Fibroblast of lung (primary cell): ENCODE measurements around the gene HAPLN3. TPM values are rescaled to one million over a fixed set of nuclear protein-coding genes. Genes with fewer than 3 reads are reported as not detected.

ENCODE experiments used
- DNase-seq, 2 donors: peaks; one replicate each; pipeline versions ENCODE4 v3.0.0 to v3.0.0-alpha.2; 2010; ENCODE audit warnings: low read depth in 2 of 2
- H2AFZ ChIP-seq: 2 replicates; pipeline ENCODE4 v1.5.1; 2012; ENCODE audit warnings: low read length, control low read depth, inconsistent platforms
- H3K27ac ChIP-seq: 2 replicates; pipeline ENCODE4 v1.5.1; 2011; ENCODE audit warnings: low read length, control low read depth; ENCODE audit not compliant: insufficient read depth
- H3K27me3 ChIP-seq: 2 replicates; pipeline ENCODE4 v1.5.1; 2011; ENCODE audit warnings: mild to moderate bottlenecking, low read length; ENCODE audit not compliant: control insufficient read depth, insufficient read depth
- H3K36me3 ChIP-seq: 2 replicates; pipeline ENCODE4 v1.5.1; 2011; ENCODE audit warnings: low read length; ENCODE audit not compliant: control insufficient read depth, insufficient read depth
- H3K4me1 ChIP-seq: 2 replicates; pipeline ENCODE4 v1.5.1; 2011; ENCODE audit warnings: low read length; ENCODE audit not compliant: control insufficient read depth, insufficient read depth; ENCODE audit errors: extremely low read depth
- H3K4me2 ChIP-seq: 2 replicates; pipeline ENCODE4 v1.5.1; 2011; ENCODE audit warnings: low read length, control low read depth; ENCODE audit not compliant: insufficient read depth; ENCODE audit errors: extremely low read depth
- H3K4me3 ChIP-seq, 4 experiments: fragments of 200-600 bp in 1 of 4; sonication (generic) in 1 of 4; replicated peaks in 1 of 4; 2 replicates each; pipeline ENCODE4 v1.5.1; 2011 to 2016; ENCODE audit warnings: low read length in 4 of 4, low read depth in 3 of 4, mild to moderate bottlenecking in 3 of 4, control low read depth in 2 of 4, inconsistent platforms in 1 of 4, mixed read lengths in 1 of 4; ENCODE audit not compliant: insufficient read depth in 1 of 4; ENCODE audit errors: control extremely low read depth in 1 of 4
- H3K79me2 ChIP-seq: 2 replicates; pipeline ENCODE4 v1.5.1; 2012; ENCODE audit warnings: mild to moderate bottlenecking, low read length, inconsistent platforms; ENCODE audit not compliant: control insufficient read depth, insufficient read depth
- H3K9ac ChIP-seq: 2 replicates; pipeline ENCODE4 v1.5.1; 2011; ENCODE audit warnings: mild to moderate bottlenecking, low read length, control low read depth; ENCODE audit not compliant: insufficient read depth
- H3K9me3 ChIP-seq: 2 replicates; pipeline ENCODE4 v1.5.1; 2012; ENCODE audit warnings: low read depth, low read length; ENCODE audit not compliant: control insufficient read depth, insufficient read depth
- H4K20me1 ChIP-seq: 2 replicates; pipeline ENCODE4 v1.5.1; 2011; ENCODE audit warnings: low read length; ENCODE audit not compliant: control insufficient read depth, insufficient read depth; ENCODE audit errors: extremely low read depth
- EZH2 ChIP-seq: IDR thresholded peaks from 2 replicates; pipeline ENCODE4 v1.5.1; 2012; ENCODE audit warnings: low read length, control low read depth, mild to moderate bottlenecking; ENCODE audit errors: missing control alignments
- polyA plus RNA-seq, 2 donors: library from polyadenylated mRNA; depleted of rRNA in 1 of 2; stranded (reverse) in 1 of 2; unstranded in 1 of 2; fragments of >200 nt; gene quantifications; 2 replicates each; pipeline ENCODE4 v1.2.1, GENCODE V29; 2011 to 2012; ENCODE audit warnings: missing spikeins in 1 of 2
- total RNA-seq: library from RNA; depleted of rRNA; stranded (reverse); fragments of >200 nt; gene quantifications from 2 replicates; pipeline ENCODE4 v1.2.1, GENCODE V29; 2014
- TF ChIP-seq, protein P1 (sequence below), 2 donors: IDR thresholded peaks in 1 of 2; conservative IDR thresholded peaks in 1 of 2; 1 replicate in 1 of 2; 2 replicates in 1 of 2; pipeline ENCODE4 v1.5.1; 2011 to 2012; ENCODE audit warnings: low read length in 2 of 2, control low read depth in 1 of 2, inconsistent platforms in 1 of 2, low read depth in 1 of 2, mild to moderate bottlenecking in 1 of 2

Gene HAPLN3
- total and polyA plus RNA-seq, 2 donors (not counting 1 experiment from before 2014, with no cell fraction given), result 3.1 to 4.3 TPM

DNA sequence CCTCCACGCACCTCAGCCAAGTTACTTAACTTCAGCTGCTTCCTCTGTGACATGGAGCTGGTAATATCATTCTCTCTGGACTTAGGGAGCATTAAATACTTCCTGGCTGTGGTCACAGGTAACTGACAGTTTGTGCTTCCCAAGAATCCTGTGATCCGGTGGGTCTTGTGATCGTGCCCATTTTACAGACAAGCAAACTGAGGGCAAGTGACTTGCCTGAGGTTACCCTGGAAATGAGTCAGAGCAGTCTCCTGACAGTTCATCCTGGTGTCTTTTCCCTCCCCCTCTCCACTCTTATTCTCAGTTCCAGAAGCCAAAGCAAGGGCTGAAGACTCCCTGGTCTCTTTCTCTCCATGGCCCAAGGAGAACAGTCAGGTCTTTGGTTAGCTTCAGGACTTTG is 56.2 kb downstream of the HAPLN3 start:
- TF ChIP-seq, protein P1, sequence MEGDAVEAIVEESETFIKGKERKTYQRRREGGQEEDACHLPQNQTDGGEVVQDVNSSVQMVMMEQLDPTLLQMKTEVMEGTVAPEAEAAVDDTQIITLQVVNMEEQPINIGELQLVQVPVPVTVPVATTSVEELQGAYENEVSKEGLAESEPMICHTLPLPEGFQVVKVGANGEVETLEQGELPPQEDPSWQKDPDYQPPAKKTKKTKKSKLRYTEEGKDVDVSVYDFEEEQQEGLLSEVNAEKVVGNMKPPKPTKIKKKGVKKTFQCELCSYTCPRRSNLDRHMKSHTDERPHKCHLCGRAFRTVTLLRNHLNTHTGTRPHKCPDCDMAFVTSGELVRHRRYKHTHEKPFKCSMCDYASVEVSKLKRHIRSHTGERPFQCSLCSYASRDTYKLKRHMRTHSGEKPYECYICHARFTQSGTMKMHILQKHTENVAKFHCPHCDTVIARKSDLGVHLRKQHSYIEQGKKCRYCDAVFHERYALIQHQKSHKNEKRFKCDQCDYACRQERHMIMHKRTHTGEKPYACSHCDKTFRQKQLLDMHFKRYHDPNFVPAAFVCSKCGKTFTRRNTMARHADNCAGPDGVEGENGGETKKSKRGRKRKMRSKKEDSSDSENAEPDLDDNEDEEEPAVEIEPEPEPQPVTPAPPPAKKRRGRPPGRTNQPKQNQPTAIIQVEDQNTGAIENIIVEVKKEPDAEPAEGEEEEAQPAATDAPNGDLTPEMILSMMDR (conservative IDR thresholded peaks at IDR 0.05 in 1 of 2, IDR thresholded peaks at IDR 0.05 in 1 of 2; ENCODE audit: low read depth in 1 of 2, low read length in 2 of 2), result no peak
- TF ChIP-seq EZH2, result no peak
- Histone ChIP-seq H3K9ac (no peak overlapping the region), H3K4me1 (peaks cover 2% of the 10 kb centered on the region), H3K4me3 (no peak overlapping the region), H4K20me1 (no peaks in the 10 kb centered on the region), H3K27me3 (no peaks in the 10 kb centered on the region), H3K9me3 (no peaks in the 10 kb centered on the region), H3K27ac (no peak overlapping the region), H3K4me2 (no peak overlapping the region), H3K79me2 (no peaks in the 10 kb centered on the region), H2AFZ (no peak overlapping the region), H3K36me3 (no peaks in the 10 kb centered on the region)
- no peak for DNase-seq

- Histone ChIP-seq H3K9me3 (no peaks in the 10 kb centered on the region), H4K20me1 (no peaks in the 10 kb centered on the region), H3K9ac (no peak overlapping the region), H3K36me3 (no peaks in the 10 kb centered on the region), H2AFZ (no peak overlapping the region), H3K79me2 (no peaks in the 10 kb centered on the region), H3K4me3 (no peak overlapping the region), H3K4me1 (peaks cover 5% of the 10 kb centered on the region), H3K27ac (no peak overlapping the region), H3K4me2 (no peak overlapping the region), H3K27me3 (no peaks in the 10 kb centered on the region)
- no peak for DNase-seq
- no peak for TF ChIP-seq EZH2
- TF ChIP-seq, protein P1 (conservative IDR thresholded peaks at IDR 0.05 in 1 of 2, IDR thresholded peaks at IDR 0.05 in 1 of 2; ENCODE audit: low read depth in 1 of 2, low read length in 2 of 2), result no peak
Measured at GRCh38 chr15:88838667-88839066, 56.7 kb downstream of the HAPLN3 start.

GRCh38 chr15:88835646-88836045 is 59.7 kb downstream of the HAPLN3 start:
- peak; percentile 34 to 52 for DNase-seq
- Histone ChIP-seq H3K27ac (no peak overlapping the region), H4K20me1 (no peaks in the 10 kb centered on the region), H3K9ac (no peak overlapping the region), H3K36me3 (no peaks in the 10 kb centered on the region), H3K4me3 (no peak overlapping the region), H3K27me3 (no peaks in the 10 kb centered on the region), H3K9me3 (no peaks in the 10 kb centered on the region), H3K79me2 (no peaks in the 10 kb centered on the region), H2AFZ (no peak overlapping the region), H3K4me2 (no peak overlapping the region), H3K4me1 (peaks cover 5% of the 10 kb centered on the region)
- TF ChIP-seq EZH2, result no peak
- TF ChIP-seq, protein P1 (conservative IDR thresholded peaks at IDR 0.05 in 1 of 2, IDR thresholded peaks at IDR 0.05 in 1 of 2; ENCODE audit: low read depth in 1 of 2, low read length in 2 of 2), result no peak
